ENCODE results near the gene KBTBD3.

KBTBD3 gene

GRCh38 chr11:106001304-106002012 lies 75.7 kb downstream of the KBTBD3 start:
- DNase-seq, result no peak

All from T-helper 2 cell (primary cell).